Coronary artery (tissue), 2 donors: ENCODE measurements around the gene ZBTB20.

Experiments used
- DNase-seq: peaks from one replicate; pipeline ENCODE4 v3.0.0-alpha.2; 2017; ENCODE audit warnings: low spot score
- H3K27ac ChIP-seq, 2 donors: fragments of 200-600 bp; sonication (generic); one replicate each; pipeline ENCODE4 v1.5.1; 2016 to 2019
- H3K4me3 ChIP-seq: fragments of 200-600 bp; sonication (generic); 2 replicates; pipeline ENCODE4 v1.5.1; 2016; ENCODE audit warnings: mild to moderate bottlenecking, moderate library complexity
- CTCF ChIP-seq: fragments of 200-600 bp; sonication (generic); IDR thresholded peaks from one replicate; pipeline ENCODE4 v1.5.1; 2019; ENCODE audit warnings: antibody characterized with exemption

Gene ZBTB20

DNA sequence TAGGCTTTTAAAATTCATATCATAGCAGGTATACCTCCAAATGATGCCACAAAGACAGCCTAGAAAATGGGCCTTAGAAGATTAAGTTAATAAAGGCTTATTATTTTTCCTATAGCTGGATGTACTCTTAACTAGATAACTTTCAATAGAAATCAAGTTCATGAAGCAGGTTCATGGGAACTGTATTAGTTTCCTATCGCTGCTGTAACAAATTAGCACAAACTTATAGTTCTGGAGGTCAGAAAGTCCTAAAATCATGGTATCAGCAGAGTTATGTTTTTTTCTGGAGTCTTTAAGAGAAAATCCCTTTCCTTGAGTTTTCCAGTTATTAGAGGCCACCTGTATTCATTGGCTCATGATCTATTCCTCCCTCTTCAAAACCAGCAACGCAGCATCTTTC lies 583.4 kb downstream of the ZBTB20 start:
- TF ChIP-seq CTCF = no peak
- Histone ChIP-seq H3K27ac (no peak overlapping the region), H3K4me3 (no peak overlapping the region)
- DNase-seq = no peak

- no peak for TF ChIP-seq CTCF
- H3K4me3 ChIP-seq = no peak overlapping the region
- H3K27ac ChIP-seq = no peak overlapping the region
- no peak for DNase-seq
These were observed 584.5 kb downstream of the ZBTB20 start for GRCh38 chr3:114562557-114562956.

DNA sequence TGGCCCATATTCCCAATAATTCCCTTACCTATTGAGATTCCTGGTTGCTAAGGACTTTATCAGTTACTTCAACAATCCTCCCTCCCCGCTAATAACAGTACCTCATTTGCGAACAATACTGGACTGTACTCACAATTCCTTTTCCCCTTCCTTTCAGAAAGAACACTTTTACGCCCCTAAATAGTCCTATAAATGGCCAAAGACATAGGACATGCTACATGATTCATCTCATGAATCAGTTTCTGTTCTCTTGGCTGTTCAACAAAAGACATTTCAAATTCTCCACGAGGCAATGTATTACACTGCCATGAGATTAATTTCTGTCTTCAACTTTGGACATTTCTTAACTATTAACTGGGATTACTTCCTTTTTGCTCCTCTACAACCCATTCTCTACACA lies 588.8 kb downstream of the ZBTB20 start:
- Histone ChIP-seq H3K27ac (no peak overlapping the region), H3K4me3 (no peak overlapping the region)
- no peak for TF ChIP-seq CTCF
- no peak for DNase-seq

GRCh38 chr3:114557791-114558190 lies 589.3 kb downstream of the ZBTB20 start:
- DNase-seq = no peak
- Histone ChIP-seq H3K27ac (no peak overlapping the region), H3K4me3 (no peak overlapping the region)
- TF ChIP-seq CTCF = no peak

DNA sequence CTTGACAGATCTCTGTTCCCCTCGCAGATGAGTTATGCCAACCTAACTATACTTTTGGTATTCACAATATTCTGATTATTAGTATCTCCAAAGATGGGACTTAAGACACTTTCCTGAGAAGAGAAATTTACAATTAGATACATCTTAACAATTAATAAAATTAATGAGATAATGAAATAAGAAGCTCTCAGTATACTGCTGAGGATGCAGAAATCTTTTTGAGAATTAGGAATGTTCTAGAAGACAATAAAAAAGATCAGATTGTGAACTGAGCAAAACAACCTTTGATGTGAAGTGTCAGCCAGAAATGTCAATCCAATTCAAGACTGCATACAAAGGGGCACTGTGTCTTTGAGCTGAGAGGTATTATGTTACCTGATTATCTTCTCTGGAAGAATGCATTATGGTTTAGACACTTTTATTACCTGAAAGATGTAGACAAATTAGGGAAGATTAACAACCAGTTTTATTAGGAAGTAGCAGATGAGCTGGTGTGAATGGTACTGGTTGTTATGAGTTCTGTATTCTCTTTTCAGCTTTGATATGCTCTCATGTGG lies 590.4 kb downstream of the ZBTB20 start:
- TF ChIP-seq CTCF = no peak
- DNase-seq = no peak
- H3K4me3 ChIP-seq = no peak overlapping the region
- no peak overlapping the region for H3K27ac ChIP-seq

DNA sequence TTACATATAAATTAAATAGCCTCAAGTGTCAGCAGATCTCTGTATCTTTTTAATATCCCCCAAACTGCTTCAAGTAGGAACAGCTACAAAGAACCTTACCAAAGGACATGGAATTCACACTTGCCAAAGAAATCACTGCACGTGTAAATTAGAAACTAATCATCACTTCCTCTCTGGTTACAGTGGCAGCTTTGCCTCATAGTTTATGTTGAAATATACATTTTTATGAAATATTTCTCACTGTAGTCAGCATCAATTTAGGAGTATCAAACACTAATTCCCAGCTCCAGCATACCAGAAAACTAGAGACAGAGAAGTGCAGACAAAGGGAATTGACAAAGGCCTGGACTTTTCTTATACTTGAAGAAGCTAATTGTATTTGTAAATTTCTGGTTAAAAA lies 592.4 kb downstream of the ZBTB20 start:
- no peak overlapping the region for H3K27ac ChIP-seq
- H3K4me3 ChIP-seq = no peak overlapping the region
- no peak for DNase-seq
- TF ChIP-seq CTCF = no peak

GRCh38 chr3:114553949-114554593 lies 593.0 kb downstream of the ZBTB20 start:
- DNase-seq = no peak
- Histone ChIP-seq H3K27ac (no peak overlapping the region), H3K4me3 (no peak overlapping the region)
- no peak for TF ChIP-seq CTCF
